ENCODE results near the gene GPI. TPM values are rescaled to one million over a fixed set of nuclear protein-coding genes. Genes with fewer than 3 reads are reported as not detected.

GPI gene
- total and polyA plus RNA-seq, 2 of the 13 experiments (the other 11 are each of a cell fraction or from before 2014, with no cell fraction given), result 147 to 167 TPM

DNA sequence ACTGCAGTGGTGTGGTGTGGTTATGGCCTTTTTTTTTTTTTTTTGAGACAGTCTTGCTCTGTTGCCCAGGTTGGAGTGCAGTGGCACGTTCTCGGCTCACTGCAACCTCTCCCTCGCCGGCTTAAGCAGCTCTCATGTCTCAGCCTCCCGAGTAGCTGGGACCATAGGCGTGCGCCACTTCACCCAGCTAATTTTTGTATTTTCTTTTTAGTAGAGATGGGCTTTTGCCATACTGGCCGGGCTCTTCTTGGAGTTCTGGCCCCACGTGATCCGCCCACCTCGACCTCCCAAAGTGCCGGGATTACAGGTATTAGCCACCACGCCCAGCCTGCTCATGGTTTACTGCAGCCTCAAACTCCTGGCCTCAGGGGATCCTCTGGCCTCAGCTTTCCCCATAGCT is 46.2 kb downstream of the GPI start:
- TF ChIP-seq ZNF557 (CRISPR knock-in tag; IDR thresholded peaks at IDR 0.05) (no peak), ZNF546 (CRISPR knock-in tag; conservative IDR thresholded peaks at IDR 0.05) (no peak), THYN1 (CRISPR knock-in tag; IDR thresholded peaks at IDR 0.05; ENCODE audit: borderline replicate concordance, low read depth) (no peak), ZNF83 (CRISPR knock-in tag; IDR thresholded peaks at IDR 0.05; ENCODE audit: borderline replicate concordance) (no peak), HOXA5 (CRISPR knock-in tag; IDR thresholded peaks at IDR 0.05) (no peak), ZNF746 (CRISPR knock-in tag; IDR thresholded peaks at IDR 0.05) (no peak)
- TF ChIP-seq, protein P1, sequence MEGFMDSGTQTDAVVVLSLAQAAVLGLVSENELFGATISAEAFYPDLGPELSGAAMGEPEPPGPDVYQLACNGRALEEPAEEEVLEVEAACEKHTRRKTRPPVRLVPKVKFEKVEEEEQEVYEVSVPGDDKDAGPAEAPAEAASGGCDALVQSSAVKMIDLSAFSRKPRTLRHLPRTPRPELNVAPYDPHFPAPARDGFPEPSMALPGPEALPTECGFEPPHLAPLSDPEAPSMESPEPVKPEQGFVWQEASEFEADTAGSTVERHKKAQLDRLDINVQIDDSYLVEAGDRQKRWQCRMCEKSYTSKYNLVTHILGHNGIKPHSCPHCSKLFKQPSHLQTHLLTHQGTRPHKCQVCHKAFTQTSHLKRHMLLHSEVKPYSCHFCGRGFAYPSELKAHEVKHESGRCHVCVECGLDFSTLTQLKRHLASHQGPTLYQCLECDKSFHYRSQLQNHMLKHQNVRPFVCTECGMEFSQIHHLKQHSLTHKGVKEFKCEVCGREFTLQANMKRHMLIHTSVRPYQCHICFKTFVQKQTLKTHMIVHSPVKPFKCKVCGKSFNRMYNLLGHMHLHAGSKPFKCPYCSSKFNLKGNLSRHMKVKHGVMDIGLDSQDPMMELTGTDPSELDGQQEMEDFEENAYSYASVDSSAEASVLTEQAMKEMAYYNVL (CRISPR knock-in tag; IDR thresholded peaks at IDR 0.05; ENCODE audit: borderline replicate concordance), result no peak
- TF ChIP-seq, protein P2, sequence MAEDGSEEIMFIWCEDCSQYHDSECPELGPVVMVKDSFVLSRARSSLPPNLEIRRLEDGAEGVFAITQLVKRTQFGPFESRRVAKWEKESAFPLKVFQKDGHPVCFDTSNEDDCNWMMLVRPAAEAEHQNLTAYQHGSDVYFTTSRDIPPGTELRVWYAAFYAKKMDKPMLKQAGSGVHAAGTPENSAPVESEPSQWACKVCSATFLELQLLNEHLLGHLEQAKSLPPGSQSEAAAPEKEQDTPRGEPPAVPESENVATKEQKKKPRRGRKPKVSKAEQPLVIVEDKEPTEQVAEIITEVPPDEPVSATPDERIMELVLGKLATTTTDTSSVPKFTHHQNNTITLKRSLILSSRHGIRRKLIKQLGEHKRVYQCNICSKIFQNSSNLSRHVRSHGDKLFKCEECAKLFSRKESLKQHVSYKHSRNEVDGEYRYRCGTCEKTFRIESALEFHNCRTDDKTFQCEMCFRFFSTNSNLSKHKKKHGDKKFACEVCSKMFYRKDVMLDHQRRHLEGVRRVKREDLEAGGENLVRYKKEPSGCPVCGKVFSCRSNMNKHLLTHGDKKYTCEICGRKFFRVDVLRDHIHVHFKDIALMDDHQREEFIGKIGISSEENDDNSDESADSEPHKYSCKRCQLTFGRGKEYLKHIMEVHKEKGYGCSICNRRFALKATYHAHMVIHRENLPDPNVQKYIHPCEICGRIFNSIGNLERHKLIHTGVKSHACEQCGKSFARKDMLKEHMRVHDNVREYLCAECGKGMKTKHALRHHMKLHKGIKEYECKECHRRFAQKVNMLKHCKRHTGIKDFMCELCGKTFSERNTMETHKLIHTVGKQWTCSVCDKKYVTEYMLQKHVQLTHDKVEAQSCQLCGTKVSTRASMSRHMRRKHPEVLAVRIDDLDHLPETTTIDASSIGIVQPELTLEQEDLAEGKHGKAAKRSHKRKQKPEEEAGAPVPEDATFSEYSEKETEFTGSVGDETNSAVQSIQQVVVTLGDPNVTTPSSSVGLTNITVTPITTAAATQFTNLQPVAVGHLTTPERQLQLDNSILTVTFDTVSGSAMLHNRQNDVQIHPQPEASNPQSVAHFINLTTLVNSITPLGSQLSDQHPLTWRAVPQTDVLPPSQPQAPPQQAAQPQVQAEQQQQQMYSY (CRISPR knock-in tag; IDR thresholded peaks at IDR 0.05), result no peak
- CTCF ChIA-PET (ENCODE audit: low intra/inter-chr PET ratio, low total read pairs), result no interaction called here

More for the DNA sequence above, 46.2 kb downstream of the GPI start:
- H3K27ac ChIP-seq (ENCODE audit: extremely low read length, insufficient read depth, low read length), result no peak overlapping the region
- DNase-seq (ENCODE audit: low spot score) (no peak), FAIRE-seq (no peak), ATAC-seq (no peak)
- no peaks in the 10 kb centered on the region for H3K27me3 ChIP-seq (ENCODE audit: control insufficient read depth in 1 of 2, insufficient read depth in 2 of 2, low read length in 2 of 2)
- POLR2A ChIA-PET, result no interaction called here
- H3K9ac ChIP-seq (ENCODE audit: insufficient read depth, low read depth, low read length), result no peak overlapping the region
- BruUV-seq (replicated peaks), result no TSS peak
- H3K4me1 ChIP-seq (ENCODE audit: insufficient read depth, low read length), result peaks cover 14% of the 10 kb centered on the region
- no peaks in the 10 kb centered on the region for H4K20me1 ChIP-seq (ENCODE audit: insufficient read depth, low read length)
- peaks cover 4 to 44% of the 10 kb centered on the region in 2 experiments; a peak in 4 of 5 replicates for H3K36me3 ChIP-seq (replicated peaks in 1 of 2; ENCODE audit: control insufficient read depth in 1 of 2, insufficient read depth in 2 of 2, low read length in 2 of 2)
- H2AFZ ChIP-seq (ENCODE audit: low read length), result no peak overlapping the region
- over 99% methylated on average over 13 of the region's 13 CpGs for WGBS (ENCODE audit: low lambda C conversion rate)
- no peak overlapping the region for H3K4me3 ChIP-seq (replicated peaks in 1 of 3; ENCODE audit: insufficient read depth in 1 of 3, low read depth in 2 of 3, low read length in 3 of 3)
- H3K79me2 ChIP-seq (ENCODE audit: insufficient read depth, low read length), result no peaks in the 10 kb centered on the region
- H3K4me2 ChIP-seq (ENCODE audit: low read depth, low read length), result no peak overlapping the region
- in situ Hi-C loops (cut with HindIII; ENCODE audit: extremely low pct_ligation_motif_present, low pct_unique_long_range_greater_than_20kb), result no loop called here
- no peaks in the 10 kb centered on the region for H3K9me3 ChIP-seq (ENCODE audit: low read length)
- intact Hi-C loops (cut with micrococcal nuclease; ENCODE audit: unreplicated experiment), result no loop called here
